HFF-Myc (cell line): ENCODE results near the gene SH3D21.

Source experiments
- DNase-seq: peaks from one replicate; pipeline ENCODE4 v3.0.0-alpha.2; 2011; ENCODE audit warnings: low read depth; ENCODE audit errors: extremely low read depth
- H3K4me3 ChIP-seq: replicated peaks from 2 replicates; pipeline ENCODE4 v1.5.1; 2011; ENCODE audit warnings: low read depth, mild to moderate bottlenecking, control low read depth, low read length
- CTCF ChIP-seq: IDR thresholded peaks from 2 replicates; pipeline ENCODE4 v1.5.1; 2012; ENCODE audit warnings: mild to moderate bottlenecking, low read depth, low read length, control low read depth; ENCODE audit errors: missing control alignments

SH3D21 gene

GRCh38 chr1:36328088-36328480 lies 21.9 kb downstream of the SH3D21 start:
- H3K4me3 ChIP-seq, result no peak overlapping the region
- no peak for TF ChIP-seq CTCF
- DNase-seq, result no peak

- TF ChIP-seq CTCF, result no peak
- DNase-seq, result no peak
- H3K4me3 ChIP-seq, result no peak overlapping the region
Observed at GRCh38 chr1:36328713-36329112, 22.5 kb downstream of the SH3D21 start.

GRCh38 chr1:36329817-36330216 lies 23.6 kb downstream of the SH3D21 start:
- H3K4me3 ChIP-seq, result no peak overlapping the region
- DNase-seq, result no peak
- no peak for TF ChIP-seq CTCF

- DNase-seq, result no peak
- no peak for TF ChIP-seq CTCF
- no peak overlapping the region for H3K4me3 ChIP-seq
Observed at GRCh38 chr1:36330940-36331339, 24.8 kb downstream of the SH3D21 start.

GRCh38 chr1:36337830-36338229 lies 31.7 kb downstream of the SH3D21 start:
- no peak for DNase-seq
- no peak for TF ChIP-seq CTCF

GRCh38 chr1:36339215-36339614 lies 33.0 kb downstream of the SH3D21 start:
- H3K4me3 ChIP-seq, result no peak overlapping the region
- no peak for TF ChIP-seq CTCF
- DNase-seq, result no peak

More at GRCh38 chr1:36337830-36338229, 31.7 kb downstream of the SH3D21 start:
- H3K4me3 ChIP-seq, result no peak overlapping the region

GRCh38 chr1:36339615-36340014 lies 33.4 kb downstream of the SH3D21 start:
- no peak for DNase-seq
- TF ChIP-seq CTCF, result no peak
- H3K4me3 ChIP-seq, result no peak overlapping the region
